Endothelial cell of umbilical vein (primary cell): ENCODE measurements around the gene ALG6.

ENCODE experiments used
- CTCF ChIP-seq, 2 donors: IDR thresholded peaks; 1 replicate in 1 of 2; 2 replicates in 1 of 2; pipeline ENCODE4 v1.5.1; 2011; ENCODE audit warnings: low read length in 2 of 2, mild to moderate bottlenecking in 2 of 2, moderate library complexity in 2 of 2, control low read depth in 1 of 2, inconsistent platforms in 1 of 2, low read depth in 1 of 2; ENCODE audit not compliant: insufficient read depth in 1 of 2; ENCODE audit errors: extremely low read depth in 1 of 2
- EZH2 ChIP-seq: IDR thresholded peaks from 2 replicates; pipeline ENCODE4 v1.6.1; 2012; ENCODE audit warnings: borderline replicate concordance, low read depth, mild to moderate bottlenecking, moderate library complexity, low read length, inconsistent platforms; ENCODE audit not compliant: severe bottlenecking
- MAX ChIP-seq: IDR thresholded peaks from 2 replicates; pipeline ENCODE4 v1.6.1; 2011; ENCODE audit not compliant: insufficient read depth, insufficient read length
- POLR2A ChIP-seq: IDR thresholded peaks from 2 replicates; pipeline ENCODE4 v1.6.1; 2012; ENCODE audit warnings: low read depth, mild to moderate bottlenecking, control low read depth, low read length

- TF ChIP-seq POLR2A (no peak), CTCF (IDR thresholded peaks at IDR 0.05; ENCODE audit: extremely low read depth in 1 of 2, insufficient read depth in 1 of 2, low read depth in 1 of 2, low read length in 2 of 2) (no peak), EZH2 (no peak), MAX (no peak)
Measured at GRCh38 chr1:63466759-63467158, 99.3 kb downstream of the ALG6 start.
